ENCODE results near the gene MAP3K5.

Gene MAP3K5

GRCh38 chr6:136669299-136669699 lies 123.0 kb downstream of the MAP3K5 start:
- Histone ChIP-seq H3K9me3 (ENCODE audit: low read length) (no peaks in the 10 kb centered on the region), H3K79me2 (ENCODE audit: insufficient read depth, low read length) (no peaks in the 10 kb centered on the region), H3K36me3 (ENCODE audit: insufficient read depth, low read length) (no peaks in the 10 kb centered on the region; the same call in 1 of the 2 replicates), H3K4me3 (ENCODE audit: low read depth, low read length, poor library complexity, severe bottlenecking) (no peak overlapping the region), H3K4me2 (ENCODE audit: low read length) (no peak overlapping the region), H3K27me3 (ENCODE audit: insufficient read depth, low read length) (no peaks in the 10 kb centered on the region), H3K9me2 (ENCODE audit: low read depth, low read length) (no peaks in the 10 kb centered on the region), H2AFZ (ENCODE audit: low read length) (no peak overlapping the region), H4K20me1 (ENCODE audit: insufficient read depth, low read length) (no peaks in the 10 kb centered on the region), H3K27ac (ENCODE audit: low read depth, low read length, poor library complexity, severe bottlenecking) (no peak overlapping the region), H3F3A (ENCODE audit: insufficient read depth, low read length) (no peaks in the 10 kb centered on the region), H3K4me1 (ENCODE audit: insufficient read depth, low read length, severe bottlenecking) (no peaks in the 10 kb centered on the region), H3K9ac (ENCODE audit: low read length) (no peak overlapping the region)
- TF ChIP-seq CTCF (IDR thresholded peaks at IDR 0.05; ENCODE audit: low read length): no peak
- TF ChIP-seq EZH2 (IDR thresholded peaks at IDR 0.05; ENCODE audit: borderline replicate concordance, low read length): no peak

- H3K4me1 ChIP-seq (ENCODE audit: insufficient read depth, low read length, severe bottlenecking): no peaks in the 10 kb centered on the region
- no peaks in the 10 kb centered on the region; the same call in 1 of the 2 replicates for H3K36me3 ChIP-seq (ENCODE audit: insufficient read depth, low read length)
- no peaks in the 10 kb centered on the region for H3K9me2 ChIP-seq (ENCODE audit: low read depth, low read length)
- H4K20me1 ChIP-seq (ENCODE audit: insufficient read depth, low read length): no peaks in the 10 kb centered on the region
- H2AFZ ChIP-seq (ENCODE audit: low read length): no peak overlapping the region
- no peaks in the 10 kb centered on the region for H3F3A ChIP-seq (ENCODE audit: insufficient read depth, low read length)
- no peak overlapping the region for H3K9ac ChIP-seq (ENCODE audit: low read length)
- no peak overlapping the region for H3K4me3 ChIP-seq (ENCODE audit: low read depth, low read length, poor library complexity, severe bottlenecking)
- no peaks in the 10 kb centered on the region for H3K27me3 ChIP-seq (ENCODE audit: insufficient read depth, low read length)
- no peak overlapping the region for H3K27ac ChIP-seq (ENCODE audit: low read depth, low read length, poor library complexity, severe bottlenecking)
- TF ChIP-seq EZH2 (IDR thresholded peaks at IDR 0.05; ENCODE audit: borderline replicate concordance, low read length) (no peak), CTCF (IDR thresholded peaks at IDR 0.05; ENCODE audit: low read length) (no peak)
- H3K4me2 ChIP-seq (ENCODE audit: low read length): no peak overlapping the region
- H3K9me3 ChIP-seq (ENCODE audit: low read length): no peaks in the 10 kb centered on the region
- H3K79me2 ChIP-seq (ENCODE audit: insufficient read depth, low read length): no peaks in the 10 kb centered on the region
These were observed 123.7 kb downstream of the MAP3K5 start for GRCh38 chr6:136668571-136668970.

GRCh38 chr6:136666041-136666440 lies 126.2 kb downstream of the MAP3K5 start:
- Histone ChIP-seq H3K4me2 (ENCODE audit: low read length) (no peak overlapping the region), H3K79me2 (ENCODE audit: insufficient read depth, low read length) (no peaks in the 10 kb centered on the region), H4K20me1 (ENCODE audit: insufficient read depth, low read length) (no peaks in the 10 kb centered on the region), H3K27ac (ENCODE audit: low read depth, low read length, poor library complexity, severe bottlenecking) (no peak overlapping the region), H3K9me2 (ENCODE audit: low read depth, low read length) (no peaks in the 10 kb centered on the region), H3K9me3 (ENCODE audit: low read length) (no peaks in the 10 kb centered on the region), H3K27me3 (ENCODE audit: insufficient read depth, low read length) (no peaks in the 10 kb centered on the region), H3K4me1 (ENCODE audit: insufficient read depth, low read length, severe bottlenecking) (no peaks in the 10 kb centered on the region), H3F3A (ENCODE audit: insufficient read depth, low read length) (no peaks in the 10 kb centered on the region), H3K9ac (ENCODE audit: low read length) (no peak overlapping the region), H2AFZ (ENCODE audit: low read length) (no peak overlapping the region), H3K36me3 (ENCODE audit: insufficient read depth, low read length) (no peaks in the 10 kb centered on the region; the same call in 1 of the 2 replicates), H3K4me3 (ENCODE audit: low read depth, low read length, poor library complexity, severe bottlenecking) (no peak overlapping the region)
- no peak for TF ChIP-seq CTCF (IDR thresholded peaks at IDR 0.05; ENCODE audit: low read length)
- TF ChIP-seq EZH2 (IDR thresholded peaks at IDR 0.05; ENCODE audit: borderline replicate concordance, low read length): no peak

All from OCI-LY1 (cell line).